Measurements from ENCODE around the gene PCCA. TPM values are rescaled to one million over a fixed set of nuclear protein-coding genes. Genes with fewer than 3 reads are reported as not detected.

The PCCA gene
- polyA plus RNA-seq, 1 experiment: 3.0 TPM

- CTCF ChIA-PET: interaction anchor here (0.7 kb wide), 1 partner anchor 13 kb away, joined by 3 read pairs; no protein-coding TSS in a partner anchor
- no peak for DNase-seq (ENCODE audit: low read depth)
- no peaks in the 10 kb centered on the region for H3K36me3 ChIP-seq (ENCODE audit: control insufficient read depth, insufficient read depth, low read length)
- H3K4me3 ChIP-seq (ENCODE audit: low read depth, low read length): no peak overlapping the region
- H3K27me3 ChIP-seq (ENCODE audit: control insufficient read depth, insufficient read depth, low read length): no peaks in the 10 kb centered on the region
- POLR2A ChIA-PET: no interaction called here
- no peak for TF ChIP-seq CTCF (IDR thresholded peaks at IDR 0.05; ENCODE audit: insufficient read depth, low read depth, low read length)
Measured at GRCh38 chr13:100470866-100471505, 382.1 kb downstream of the PCCA start.

GRCh38 chr13:100473087-100473486 is 384.2 kb downstream of the PCCA start:
- CTCF ChIA-PET: no interaction called here
- Histone ChIP-seq H3K27me3 (ENCODE audit: control insufficient read depth, insufficient read depth, low read length) (no peaks in the 10 kb centered on the region), H3K4me3 (ENCODE audit: low read depth, low read length) (no peak overlapping the region), H3K36me3 (ENCODE audit: control insufficient read depth, insufficient read depth, low read length) (no peaks in the 10 kb centered on the region)
- POLR2A ChIA-PET: no interaction called here
- no peak for DNase-seq (ENCODE audit: low read depth)
- no peak for TF ChIP-seq CTCF (IDR thresholded peaks at IDR 0.05; ENCODE audit: insufficient read depth, low read depth, low read length)

GRCh38 chr13:100473501-100474044 is 384.7 kb downstream of the PCCA start:
- DNase-seq (ENCODE audit: low read depth): no peak
- H3K36me3 ChIP-seq (ENCODE audit: control insufficient read depth, insufficient read depth, low read length): no peaks in the 10 kb centered on the region
- TF ChIP-seq CTCF (IDR thresholded peaks at IDR 0.05; ENCODE audit: insufficient read depth, low read depth, low read length): no peak
- H3K4me3 ChIP-seq (ENCODE audit: low read depth, low read length): no peak overlapping the region
- no peaks in the 10 kb centered on the region for H3K27me3 ChIP-seq (ENCODE audit: control insufficient read depth, insufficient read depth, low read length)
- ChIA-PET POLR2A (no interaction called here), CTCF (no interaction called here)

DNA sequence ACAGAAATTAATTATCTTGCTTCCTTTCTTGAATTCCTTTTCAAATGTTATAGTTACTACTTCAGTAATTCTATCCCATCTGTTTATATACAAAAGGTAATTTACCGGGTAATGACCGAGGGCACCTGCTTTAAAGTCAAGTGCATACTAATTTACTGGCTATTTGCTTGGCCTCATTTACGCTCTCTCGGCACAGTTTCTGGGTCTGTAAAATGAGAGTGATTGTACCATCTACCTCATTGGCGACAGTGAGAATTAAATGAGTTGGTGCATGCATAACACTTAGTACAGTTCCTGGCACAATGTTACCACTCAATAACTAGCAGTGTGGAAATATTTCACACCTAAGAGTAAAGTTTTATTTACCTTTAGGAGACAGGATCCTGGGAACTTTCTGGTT is 388.1 kb downstream of the PCCA start:
- Histone ChIP-seq H3K36me3 (ENCODE audit: control insufficient read depth, insufficient read depth, low read length) (no peaks in the 10 kb centered on the region), H3K4me3 (ENCODE audit: low read depth, low read length) (no peak overlapping the region), H3K27me3 (ENCODE audit: control insufficient read depth, insufficient read depth, low read length) (no peaks in the 10 kb centered on the region)
- ChIA-PET POLR2A (no interaction called here), CTCF (interaction anchor here (0.6 kb wide), 1 partner anchor 33 kb away, joined by 3 read pairs; no protein-coding TSS in a partner anchor)
- no peak for DNase-seq (ENCODE audit: low read depth)
- no peak for TF ChIP-seq CTCF (IDR thresholded peaks at IDR 0.05; ENCODE audit: insufficient read depth, low read depth, low read length)

GRCh38 chr13:100478107-100478809 is 389.4 kb downstream of the PCCA start:
- no peak for TF ChIP-seq CTCF (IDR thresholded peaks at IDR 0.05; ENCODE audit: insufficient read depth, low read depth, low read length)
- Histone ChIP-seq H3K27me3 (ENCODE audit: control insufficient read depth, insufficient read depth, low read length) (no peaks in the 10 kb centered on the region), H3K36me3 (ENCODE audit: control insufficient read depth, insufficient read depth, low read length) (no peaks in the 10 kb centered on the region), H3K4me3 (ENCODE audit: low read depth, low read length) (no peak overlapping the region)
- DNase-seq (ENCODE audit: low read depth): no peak
- CTCF ChIA-PET: no interaction called here
- POLR2A ChIA-PET: no interaction called here
